Tibial nerve (tissue), 4 donors: Measurements from ENCODE around the gene ANKRD6. TPM values are rescaled to one million over a fixed set of nuclear protein-coding genes. Genes with fewer than 3 reads are reported as not detected.

Experiments
- DNase-seq, 2 donors: peaks; one replicate each; pipeline ENCODE4 v3.0.0-alpha.2; 2019; ENCODE audit warnings: low spot score in 2 of 2
- H3K27ac ChIP-seq, 4 donors: fragments of 200-600 bp; sonication (generic) in 3 of 4; one replicate each; pipeline ENCODE4 v1.5.1; 2017 to 2019; ENCODE audit warnings: mild to moderate bottlenecking in 1 of 4
- H3K27me3 ChIP-seq, 2 donors: fragments of 200-600 bp; sonication (generic) in 1 of 2; one replicate each; pipeline versions ENCODE4 v1.5.1 to v1.6.0; 2017 to 2019
- H3K36me3 ChIP-seq, 3 donors: fragments of 200-600 bp; sonication (generic); one replicate each; pipeline ENCODE4 v1.5.1; 2018 to 2019
- H3K4me1 ChIP-seq, 4 donors: fragments of 200-600 bp; sonication (generic) in 3 of 4; one replicate each; pipeline ENCODE4 v1.5.1; 2017 to 2019
- H3K4me3 ChIP-seq, 4 donors: fragments of 200-600 bp; sonication (generic) in 3 of 4; one replicate each; pipeline ENCODE4 v1.5.1; 2017 to 2019; ENCODE audit warnings: mild to moderate bottlenecking in 1 of 4, moderate library complexity in 1 of 4
- H3K9me3 ChIP-seq, 4 donors: fragments of 200-600 bp; sonication (generic) in 3 of 4; one replicate each; pipeline ENCODE4 v1.5.1; 2017 to 2019
- CTCF ChIP-seq, 5 experiments: fragments of 200-600 bp in 3 of 5; fragments of 450-650 bp in 2 of 5; sonication (generic) in 3 of 5; IDR thresholded peaks; one replicate each; pipeline ENCODE4 v1.5.1; 2016 to 2019; ENCODE audit warnings: antibody characterized with exemption in 5 of 5, mild to moderate bottlenecking in 3 of 5, moderate library complexity in 2 of 5
- EP300 ChIP-seq, 2 donors: sonication (generic); formaldehyde crosslinking; IDR thresholded peaks; one replicate each; pipeline ENCODE4 v1.6.1; 2017; ENCODE audit warnings: antibody characterized with exemption in 2 of 2, mild to moderate bottlenecking in 1 of 2
- POLR2A ChIP-seq, 2 donors: fragments of 450-650 bp; IDR thresholded peaks; one replicate each; pipeline ENCODE4 v1.6.1; 2017; ENCODE audit warnings: antibody characterized with exemption in 2 of 2, mild to moderate bottlenecking in 2 of 2, moderate library complexity in 2 of 2
- WGBS, 2 donors: methylation state at CpG; one replicate each; pipeline ENCODE4 v1.1.5; 2018; 5-methylcytosine and 5-hydroxymethylcytosine counted together
- total RNA-seq, 4 donors: library from RNA; depleted of rRNA; stranded (reverse); fragments of >200 nt; gene quantifications; one replicate each; pipeline ENCODE4 v1.1.0, GENCODE V29; 2016

The ANKRD6 gene
- total RNA-seq, 4 donors from 2014 or later: 10.1 to 22.8 (median 13.0) TPM

- DNase-seq: no peak
- Histone ChIP-seq H3K9me3 (no peaks in the 10 kb centered on the region), H3K36me3 (no peaks in the 10 kb centered on the region), H3K4me1 (no peaks in the 10 kb centered on the region), H3K27ac (no peak overlapping the region), H3K4me3 (no peak overlapping the region), H3K27me3 (no peaks in the 10 kb centered on the region)
- WGBS, 2 donors: 76 to 77% methylated on average over 4 of the region's 4 CpGs
- no peak for TF ChIP-seq POLR2A (IDR thresholded peaks at IDR 0.05)
- TF ChIP-seq EP300 (IDR thresholded peaks at IDR 0.05): no peak
- no peak for TF ChIP-seq CTCF (IDR thresholded peaks at IDR 0.05)
Observed at GRCh38 chr6:89525786-89526562, 93.0 kb downstream of the ANKRD6 start.

GRCh38 chr6:89526563-89526869 is 93.6 kb downstream of the ANKRD6 start:
- DNase-seq: no peak
- TF ChIP-seq EP300 (IDR thresholded peaks at IDR 0.05) (no peak), POLR2A (IDR thresholded peaks at IDR 0.05) (no peak), CTCF (IDR thresholded peaks at IDR 0.05) (no peak)
- Histone ChIP-seq H3K9me3 (no peaks in the 10 kb centered on the region), H3K4me1 (no peaks in the 10 kb centered on the region), H3K36me3 (no peaks in the 10 kb centered on the region), H3K4me3 (no peak overlapping the region), H3K27me3 (no peaks in the 10 kb centered on the region), H3K27ac (no peak overlapping the region)
- 93 to 97% methylated on average over 2 of the region's 2 CpGs for WGBS, 2 donors

GRCh38 chr6:89527634-89528033 is 94.7 kb downstream of the ANKRD6 start:
- no peaks in the 10 kb centered on the region for H3K9me3 ChIP-seq
- no peaks in the 10 kb centered on the region for H3K4me1 ChIP-seq
- DNase-seq: no peak
- H3K27ac ChIP-seq: no peak overlapping the region
- WGBS, 2 donors: 84 to 93% methylated on average over 2 of the region's 2 CpGs
- H3K27me3 ChIP-seq: no peaks in the 10 kb centered on the region
- H3K4me3 ChIP-seq: no peak overlapping the region
- no peak for TF ChIP-seq POLR2A (IDR thresholded peaks at IDR 0.05)
- TF ChIP-seq CTCF (IDR thresholded peaks at IDR 0.05): no peak
- TF ChIP-seq EP300 (IDR thresholded peaks at IDR 0.05): no peak
- no peaks in the 10 kb centered on the region for H3K36me3 ChIP-seq

- Histone ChIP-seq H3K36me3 (no peaks in the 10 kb centered on the region), H3K27me3 (no peaks in the 10 kb centered on the region), H3K27ac (no peak overlapping the region), H3K4me1 (no peaks in the 10 kb centered on the region), H3K4me3 (no peak overlapping the region), H3K9me3 (no peaks in the 10 kb centered on the region)
- TF ChIP-seq CTCF (IDR thresholded peaks at IDR 0.05) (no peak), POLR2A (IDR thresholded peaks at IDR 0.05) (no peak)
- no peak for DNase-seq
Observed at GRCh38 chr6:89528866-89529265, 95.9 kb downstream of the ANKRD6 start.

GRCh38 chr6:89530982-89531381 is 98.0 kb downstream of the ANKRD6 start:
- Histone ChIP-seq H3K4me1 (no peaks in the 10 kb centered on the region), H3K27me3 (no peaks in the 10 kb centered on the region), H3K36me3 (no peaks in the 10 kb centered on the region), H3K9me3 (no peaks in the 10 kb centered on the region), H3K4me3 (no peak overlapping the region), H3K27ac (no peak overlapping the region)
- WGBS, 2 donors: 83 to 94% methylated on average over 11 of the region's 11 CpGs
- no peak for DNase-seq
- TF ChIP-seq CTCF (IDR thresholded peaks at IDR 0.05): no peak
- no peak for TF ChIP-seq POLR2A (IDR thresholded peaks at IDR 0.05)
- TF ChIP-seq EP300 (IDR thresholded peaks at IDR 0.05): no peak
